Neural cell (in vitro differentiated cells): ENCODE results near the gene FAM20C.

Experiments
- EP300 ChIP-seq: fragments of 450-650 bp; conservative IDR thresholded peaks from 2 replicates; pipeline ENCODE4 v1.6.1; 2014; ENCODE audit warnings: antibody characterized with exemption, mild to moderate bottlenecking, moderate library complexity; ENCODE audit not compliant: poor library complexity, severe bottlenecking
- MXI1 ChIP-seq: fragments of 450-650 bp; conservative IDR thresholded peaks from 2 replicates; pipeline ENCODE4 v1.6.1; 2014; ENCODE audit warnings: antibody characterized with exemption, mild to moderate bottlenecking; ENCODE audit not compliant: poor library complexity, severe bottlenecking
- REST ChIP-seq: IDR thresholded peaks from 2 replicates; pipeline ENCODE4 v1.6.1; 2012; ENCODE audit warnings: borderline replicate concordance
- TAF1 ChIP-seq: IDR thresholded peaks from 2 replicates; pipeline ENCODE4 v1.6.1; 2012; ENCODE audit warnings: low read depth
- TF ChIP-seq, protein P1 (sequence below): fragments of 450-650 bp; IDR thresholded peaks from 2 replicates; pipeline ENCODE4 v1.5.1; 2014; ENCODE audit warnings: antibody characterized with exemption, mild to moderate bottlenecking, moderate library complexity; ENCODE audit not compliant: poor library complexity, severe bottlenecking

DNA sequence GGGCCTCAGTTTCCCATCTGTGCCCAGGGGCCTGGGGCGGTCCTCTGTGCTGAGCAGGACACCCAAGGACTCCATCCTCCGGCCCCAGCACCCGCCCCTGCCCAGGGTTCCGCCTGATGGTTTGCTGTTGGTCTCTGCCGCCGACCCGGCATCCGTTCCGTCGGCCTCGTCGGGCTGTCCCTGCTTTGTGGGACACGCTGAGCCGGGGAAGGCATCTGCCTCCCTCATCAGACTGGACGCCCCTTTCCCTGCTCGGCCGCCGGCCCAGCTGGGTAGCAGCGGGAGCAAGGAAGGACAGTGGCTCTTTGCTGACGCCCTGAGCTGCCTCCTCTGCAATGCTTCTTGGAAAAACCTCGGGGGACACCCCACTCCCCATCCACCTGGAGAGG, 39.5 kb downstream of the FAM20C start:
- TF ChIP-seq, protein P1, sequence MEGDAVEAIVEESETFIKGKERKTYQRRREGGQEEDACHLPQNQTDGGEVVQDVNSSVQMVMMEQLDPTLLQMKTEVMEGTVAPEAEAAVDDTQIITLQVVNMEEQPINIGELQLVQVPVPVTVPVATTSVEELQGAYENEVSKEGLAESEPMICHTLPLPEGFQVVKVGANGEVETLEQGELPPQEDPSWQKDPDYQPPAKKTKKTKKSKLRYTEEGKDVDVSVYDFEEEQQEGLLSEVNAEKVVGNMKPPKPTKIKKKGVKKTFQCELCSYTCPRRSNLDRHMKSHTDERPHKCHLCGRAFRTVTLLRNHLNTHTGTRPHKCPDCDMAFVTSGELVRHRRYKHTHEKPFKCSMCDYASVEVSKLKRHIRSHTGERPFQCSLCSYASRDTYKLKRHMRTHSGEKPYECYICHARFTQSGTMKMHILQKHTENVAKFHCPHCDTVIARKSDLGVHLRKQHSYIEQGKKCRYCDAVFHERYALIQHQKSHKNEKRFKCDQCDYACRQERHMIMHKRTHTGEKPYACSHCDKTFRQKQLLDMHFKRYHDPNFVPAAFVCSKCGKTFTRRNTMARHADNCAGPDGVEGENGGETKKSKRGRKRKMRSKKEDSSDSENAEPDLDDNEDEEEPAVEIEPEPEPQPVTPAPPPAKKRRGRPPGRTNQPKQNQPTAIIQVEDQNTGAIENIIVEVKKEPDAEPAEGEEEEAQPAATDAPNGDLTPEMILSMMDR, result no peak
- TF ChIP-seq MXI1 (no peak), REST (no peak), EP300 (no peak), TAF1 (no peak)
